Activated CD8-positive, alpha-beta memory T cell treated with anti-CD3 and anti-CD28 coated beads, Interleukin-2, amount 50 U/mL, for 4 hours (primary cell): ENCODE measurements around the gene PKD1.

Source experiments
- DNase-seq: peaks from one replicate; pipeline ENCODE4 v3.0.0-alpha.2; 2020

PKD1 gene

GRCh38 chr16:2043667-2044451 lies 91.8 kb downstream of the PKD1 start:
- no peak for DNase-seq

GRCh38 chr16:2042986-2043666 lies 92.6 kb downstream of the PKD1 start:
- DNase-seq = no peak

- no peak for DNase-seq
Observed at GRCh38 chr16:2042171-2042985, 93.3 kb downstream of the PKD1 start.

GRCh38 chr16:2040787-2041522 lies 94.7 kb downstream of the PKD1 start:
- no peak for DNase-seq

- no peak for DNase-seq
Observed at GRCh38 chr16:2040041-2040786, 95.5 kb downstream of the PKD1 start.

- DNase-seq = no peak
Observed at GRCh38 chr16:2039274-2040031, 96.2 kb downstream of the PKD1 start.
